GM19035 (cell line): Measurements from ENCODE around the gene KSR2.
"Not testable (repeated sequence)": the region's sequence is repeated elsewhere in the genome, so short reads cannot be mapped to it uniquely, and the experiment has no call there.

ENCODE experiments used
- ATAC-seq: cut with Tn5 transposase; IDR thresholded peaks from one replicate; pipeline ENCODE4 v1.9.1; 2021; ENCODE audit not compliant: unreplicated experiment

Gene KSR2

GRCh38 chr12:117825827-117826226 lies 143.0 kb downstream of the KSR2 start:
- no peak for ATAC-seq

- ATAC-seq, result no peak
Measured at GRCh38 chr12:117821480-117822175, 147.2 kb downstream of the KSR2 start.

- ATAC-seq, result no peak
Measured at GRCh38 chr12:117820216-117820907, 148.4 kb downstream of the KSR2 start.

- no peak for ATAC-seq
Measured at GRCh38 chr12:117819160-117819559, 149.6 kb downstream of the KSR2 start.

- ATAC-seq, result no peak
Measured at GRCh38 chr12:117818400-117818799, 150.4 kb downstream of the KSR2 start.

- no peak for ATAC-seq
Measured at GRCh38 chr12:117809509-117809908, 159.3 kb downstream of the KSR2 start.

- no peak for ATAC-seq
Measured at GRCh38 chr12:117807946-117808345, 160.8 kb downstream of the KSR2 start.

GRCh38 chr12:117807355-117807754 lies 161.4 kb downstream of the KSR2 start:
- no peak for ATAC-seq

- ATAC-seq, result no peak
Measured at GRCh38 chr12:117805865-117806264, 162.9 kb downstream of the KSR2 start.

- ATAC-seq, result no peak
Measured at GRCh38 chr12:117803001-117803400, 165.8 kb downstream of the KSR2 start.

GRCh38 chr12:117800711-117801110 lies 168.1 kb downstream of the KSR2 start:
- ATAC-seq, result not testable (repeated sequence)

- no peak for ATAC-seq
Measured at GRCh38 chr12:117797202-117797601, 171.6 kb downstream of the KSR2 start.

- no peak for ATAC-seq
Measured at GRCh38 chr12:117792877-117793424, 175.8 kb downstream of the KSR2 start.

GRCh38 chr12:117792471-117792870 lies 176.3 kb downstream of the KSR2 start:
- ATAC-seq, result no peak

- no peak for ATAC-seq
Measured at GRCh38 chr12:117790948-117791347, 177.8 kb downstream of the KSR2 start.

- ATAC-seq, result no peak
Measured at GRCh38 chr12:117790198-117790597, 178.6 kb downstream of the KSR2 start.

GRCh38 chr12:117789195-117789912 lies 179.4 kb downstream of the KSR2 start:
- ATAC-seq, result no peak

- ATAC-seq, result no peak
Measured at GRCh38 chr12:117778656-117779055, 190.1 kb downstream of the KSR2 start.

- no peak for ATAC-seq
Measured at GRCh38 chr12:117774941-117775775, 193.6 kb downstream of the KSR2 start.

GRCh38 chr12:117768860-117769259 lies 199.9 kb downstream of the KSR2 start:
- ATAC-seq, result no peak

- no peak for ATAC-seq
Measured at GRCh38 chr12:117766008-117766407, 202.8 kb downstream of the KSR2 start.
